K562 (cell line): Measurements from ENCODE around the gene WDR27. TPM values are rescaled to one million over a fixed set of nuclear protein-coding genes. Genes with fewer than 3 reads are reported as not detected.

Source experiments
- BMI1 ChIP-seq: fragments of 150-350 bp; IDR thresholded peaks from 2 replicates; pipeline ENCODE4 v1.6.1; 2014; ENCODE audit warnings: low read length
- EGR1 ChIP-seq: fragments of 450-650 bp; conservative IDR thresholded peaks from 2 replicates; pipeline ENCODE4 v1.6.1; 2017; ENCODE audit warnings: mild to moderate bottlenecking
- FOXJ3 ChIP-seq: sonication (generic); formaldehyde crosslinking; IDR thresholded peaks from 2 replicates; pipeline ENCODE4 v1.4.0; 2020; ENCODE audit warnings: mild to moderate bottlenecking, missing genetic modification reagents
- MEF2D ChIP-seq: conservative IDR thresholded peaks from 2 replicates; pipeline ENCODE4 v1.6.1; 2016; ENCODE audit warnings: low read depth, missing genetic modification characterization, missing compliant biosample characterization
- MTA1 ChIP-seq: fragments of 450-650 bp; IDR thresholded peaks from 2 replicates; pipeline ENCODE4 v1.6.1; 2017; ENCODE audit warnings: borderline replicate concordance
- PTTG1 ChIP-seq: fragments of 450-650 bp; IDR thresholded peaks from 2 replicates; pipeline ENCODE4 v1.6.1; 2016; ENCODE audit warnings: low read depth, mild to moderate bottlenecking, missing genetic modification characterization, missing compliant biosample characterization
- RB1 ChIP-seq: fragments of 450-650 bp; IDR thresholded peaks from 2 replicates; pipeline ENCODE4 v1.6.1; 2017; ENCODE audit warnings: low read depth, mild to moderate bottlenecking
- SLC30A9 ChIP-seq: fragments of 250-450 bp; sonication (Bioruptor Pico); IDR thresholded peaks from 2 replicates; pipeline ENCODE4 v1.8.0; 2022; ENCODE audit warnings: mild to moderate bottlenecking, moderate library complexity
- THAP7 ChIP-seq: fragments of 250-450 bp; sonication (Bioruptor Pico); IDR thresholded peaks from 2 replicates; pipeline ENCODE4 v1.5.0; 2021
- THRAP3 ChIP-seq: fragments of 450-650 bp; IDR thresholded peaks from 2 replicates; pipeline ENCODE4 v1.6.1; 2016; ENCODE audit warnings: mild to moderate bottlenecking, inconsistent platforms, borderline replicate concordance
- ZC3H4 ChIP-seq: sonication (generic); formaldehyde crosslinking; IDR thresholded peaks from 2 replicates; pipeline ENCODE4 v1.9.0; 2021; ENCODE audit warnings: missing genetic modification reagents, borderline replicate concordance
- ZC3H8 ChIP-seq: fragments of 450-650 bp; IDR thresholded peaks from 2 replicates; pipeline ENCODE4 v1.6.1; 2017
- polyA plus RNA-seq, 8 experiments: library from polyadenylated mRNA; depleted of rRNA in 4 of 8; stranded (reverse) in 5 of 8; unstranded in 3 of 8; fragments of >200 nt; fragmentation: Nextera tagmentation in 2 of 8; fragmentation: Illumina TruSeq in 1 of 8; extraction: Ambion mirVana in 2 of 8; extraction: Trizol in 1 of 8; gene quantifications; 2 replicates each; pipeline versions ENCODE4 v1.2.1 to v1.2.3, GENCODE V29; 2011 to 2014; ENCODE audit warnings: inconsistent platforms in 1 of 8, missing spikeins in 1 of 8
- total RNA-seq, 7 experiments: library from RNA; depleted of rRNA in 6 of 7; stranded (reverse); fragments of >200 nt in 6 of 7; fragmentation: Illumina TruSeq in 2 of 7; extraction: Trizol in 2 of 7; gene quantifications; 2 replicates each; pipeline versions ENCODE4 v1.2.1 to v1.2.3, GENCODE V29; 2011 to 2021; ENCODE audit warnings: low replicate concordance in 1 of 7
- TF ChIP-seq, protein P1 (sequence below): fragments of 450-650 bp; conservative IDR thresholded peaks from 2 replicates; pipeline ENCODE4 v1.6.1; 2016; ENCODE audit warnings: missing genetic modification characterization, low read depth, mild to moderate bottlenecking, control low read depth, missing compliant biosample characterization
- TF ChIP-seq, protein P2 (sequence below): fragments of 200-800 bp; sonication (Bioruptor generic); IDR thresholded peaks from 2 replicates; pipeline ENCODE4 v1.6.1; 2017; ENCODE audit warnings: missing genetic modification characterization, missing compliant biosample characterization
- TF ChIP-seq, protein P3 (sequence below), 2 experiments: fragments of 450-650 bp; IDR thresholded peaks; 2 replicates each; pipeline ENCODE4 v1.6.1; 2016; ENCODE audit warnings: mild to moderate bottlenecking in 2 of 2, borderline replicate concordance in 1 of 2, low read depth in 1 of 2, moderate library complexity in 1 of 2

The WDR27 gene
- total and polyA plus RNA-seq, 9 of the 15 experiments (the other 6 are each of a cell fraction or from before 2014, with no cell fraction given) = 4.3 to 77.2 (median 22.7) TPM

DNA sequence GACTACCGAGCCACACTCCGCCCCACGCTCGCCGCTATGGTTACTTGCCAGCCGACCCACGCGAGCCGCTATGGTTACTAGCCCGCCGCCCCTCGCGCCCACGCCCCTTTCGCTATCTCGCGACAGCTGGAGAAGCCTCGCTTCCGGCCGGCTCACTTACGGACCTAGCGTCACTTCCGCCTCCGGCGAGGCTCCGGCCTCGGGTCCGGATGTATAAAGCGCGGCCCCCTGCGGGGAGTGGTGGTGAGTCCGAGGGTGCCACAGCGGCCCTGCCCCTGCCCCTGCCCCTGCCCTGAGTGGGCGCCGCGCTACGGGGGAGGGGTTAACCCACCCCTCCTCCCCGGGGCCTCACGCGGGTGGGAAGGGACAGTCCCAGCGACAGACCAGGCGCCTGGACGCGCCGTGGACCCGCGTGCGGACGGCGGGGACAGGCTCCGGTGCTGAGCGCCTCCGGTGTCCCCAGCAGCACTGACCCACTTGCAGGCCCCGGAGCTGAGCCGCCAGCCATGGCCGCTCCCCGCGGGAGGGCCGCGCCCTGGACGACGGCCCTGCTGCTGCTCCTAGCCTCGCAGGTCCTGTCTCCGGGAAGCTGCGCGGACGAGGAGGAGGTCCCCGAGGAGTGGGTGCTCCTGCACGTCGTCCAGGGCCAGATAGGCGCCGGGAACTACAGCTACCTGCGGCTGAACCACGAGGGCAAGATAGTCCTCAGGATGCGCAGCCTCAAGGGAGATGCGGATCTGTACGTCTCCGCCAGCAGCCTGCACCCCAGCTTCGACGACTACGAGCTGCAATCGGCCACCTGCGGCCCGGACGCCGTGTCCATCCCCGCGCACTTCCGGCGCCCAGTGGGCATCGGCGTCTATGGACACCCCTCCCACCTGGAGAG lies at the start of gene WDR27, which contains the start of gene C6orf120 (continued):
- TF ChIP-seq, protein P1, sequence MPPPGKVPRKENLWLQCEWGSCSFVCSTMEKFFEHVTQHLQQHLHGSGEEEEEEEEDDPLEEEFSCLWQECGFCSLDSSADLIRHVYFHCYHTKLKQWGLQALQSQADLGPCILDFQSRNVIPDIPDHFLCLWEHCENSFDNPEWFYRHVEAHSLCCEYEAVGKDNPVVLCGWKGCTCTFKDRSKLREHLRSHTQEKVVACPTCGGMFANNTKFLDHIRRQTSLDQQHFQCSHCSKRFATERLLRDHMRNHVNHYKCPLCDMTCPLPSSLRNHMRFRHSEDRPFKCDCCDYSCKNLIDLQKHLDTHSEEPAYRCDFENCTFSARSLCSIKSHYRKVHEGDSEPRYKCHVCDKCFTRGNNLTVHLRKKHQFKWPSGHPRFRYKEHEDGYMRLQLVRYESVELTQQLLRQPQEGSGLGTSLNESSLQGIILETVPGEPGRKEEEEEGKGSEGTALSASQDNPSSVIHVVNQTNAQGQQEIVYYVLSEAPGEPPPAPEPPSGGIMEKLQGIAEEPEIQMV (tag) = no peak
- TF ChIP-seq THRAP3 (no peak), MTA1 (peak; percentile 63), SLC30A9 (CRISPR knock-in tag) (no peak), MEF2D (tag) (no peak), BMI1 (no peak), THAP7 (CRISPR knock-in tag) (no peak), RB1 (peak; percentile 52), ZC3H8 (no peak), PTTG1 (tag) (no peak), ZC3H4 (no peak; the same call in 1 of the 2 replicates), FOXJ3 (no peak), EGR1 (peak; percentile 97)
- TF ChIP-seq, protein P2, sequence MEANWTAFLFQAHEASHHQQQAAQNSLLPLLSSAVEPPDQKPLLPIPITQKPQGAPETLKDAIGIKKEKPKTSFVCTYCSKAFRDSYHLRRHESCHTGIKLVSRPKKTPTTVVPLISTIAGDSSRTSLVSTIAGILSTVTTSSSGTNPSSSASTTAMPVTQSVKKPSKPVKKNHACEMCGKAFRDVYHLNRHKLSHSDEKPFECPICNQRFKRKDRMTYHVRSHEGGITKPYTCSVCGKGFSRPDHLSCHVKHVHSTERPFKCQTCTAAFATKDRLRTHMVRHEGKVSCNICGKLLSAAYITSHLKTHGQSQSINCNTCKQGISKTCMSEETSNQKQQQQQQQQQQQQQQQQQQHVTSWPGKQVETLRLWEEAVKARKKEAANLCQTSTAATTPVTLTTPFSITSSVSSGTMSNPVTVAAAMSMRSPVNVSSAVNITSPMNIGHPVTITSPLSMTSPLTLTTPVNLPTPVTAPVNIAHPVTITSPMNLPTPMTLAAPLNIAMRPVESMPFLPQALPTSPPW (CRISPR knock-in tag) = peak; percentile 81
- TF ChIP-seq, protein P3, sequence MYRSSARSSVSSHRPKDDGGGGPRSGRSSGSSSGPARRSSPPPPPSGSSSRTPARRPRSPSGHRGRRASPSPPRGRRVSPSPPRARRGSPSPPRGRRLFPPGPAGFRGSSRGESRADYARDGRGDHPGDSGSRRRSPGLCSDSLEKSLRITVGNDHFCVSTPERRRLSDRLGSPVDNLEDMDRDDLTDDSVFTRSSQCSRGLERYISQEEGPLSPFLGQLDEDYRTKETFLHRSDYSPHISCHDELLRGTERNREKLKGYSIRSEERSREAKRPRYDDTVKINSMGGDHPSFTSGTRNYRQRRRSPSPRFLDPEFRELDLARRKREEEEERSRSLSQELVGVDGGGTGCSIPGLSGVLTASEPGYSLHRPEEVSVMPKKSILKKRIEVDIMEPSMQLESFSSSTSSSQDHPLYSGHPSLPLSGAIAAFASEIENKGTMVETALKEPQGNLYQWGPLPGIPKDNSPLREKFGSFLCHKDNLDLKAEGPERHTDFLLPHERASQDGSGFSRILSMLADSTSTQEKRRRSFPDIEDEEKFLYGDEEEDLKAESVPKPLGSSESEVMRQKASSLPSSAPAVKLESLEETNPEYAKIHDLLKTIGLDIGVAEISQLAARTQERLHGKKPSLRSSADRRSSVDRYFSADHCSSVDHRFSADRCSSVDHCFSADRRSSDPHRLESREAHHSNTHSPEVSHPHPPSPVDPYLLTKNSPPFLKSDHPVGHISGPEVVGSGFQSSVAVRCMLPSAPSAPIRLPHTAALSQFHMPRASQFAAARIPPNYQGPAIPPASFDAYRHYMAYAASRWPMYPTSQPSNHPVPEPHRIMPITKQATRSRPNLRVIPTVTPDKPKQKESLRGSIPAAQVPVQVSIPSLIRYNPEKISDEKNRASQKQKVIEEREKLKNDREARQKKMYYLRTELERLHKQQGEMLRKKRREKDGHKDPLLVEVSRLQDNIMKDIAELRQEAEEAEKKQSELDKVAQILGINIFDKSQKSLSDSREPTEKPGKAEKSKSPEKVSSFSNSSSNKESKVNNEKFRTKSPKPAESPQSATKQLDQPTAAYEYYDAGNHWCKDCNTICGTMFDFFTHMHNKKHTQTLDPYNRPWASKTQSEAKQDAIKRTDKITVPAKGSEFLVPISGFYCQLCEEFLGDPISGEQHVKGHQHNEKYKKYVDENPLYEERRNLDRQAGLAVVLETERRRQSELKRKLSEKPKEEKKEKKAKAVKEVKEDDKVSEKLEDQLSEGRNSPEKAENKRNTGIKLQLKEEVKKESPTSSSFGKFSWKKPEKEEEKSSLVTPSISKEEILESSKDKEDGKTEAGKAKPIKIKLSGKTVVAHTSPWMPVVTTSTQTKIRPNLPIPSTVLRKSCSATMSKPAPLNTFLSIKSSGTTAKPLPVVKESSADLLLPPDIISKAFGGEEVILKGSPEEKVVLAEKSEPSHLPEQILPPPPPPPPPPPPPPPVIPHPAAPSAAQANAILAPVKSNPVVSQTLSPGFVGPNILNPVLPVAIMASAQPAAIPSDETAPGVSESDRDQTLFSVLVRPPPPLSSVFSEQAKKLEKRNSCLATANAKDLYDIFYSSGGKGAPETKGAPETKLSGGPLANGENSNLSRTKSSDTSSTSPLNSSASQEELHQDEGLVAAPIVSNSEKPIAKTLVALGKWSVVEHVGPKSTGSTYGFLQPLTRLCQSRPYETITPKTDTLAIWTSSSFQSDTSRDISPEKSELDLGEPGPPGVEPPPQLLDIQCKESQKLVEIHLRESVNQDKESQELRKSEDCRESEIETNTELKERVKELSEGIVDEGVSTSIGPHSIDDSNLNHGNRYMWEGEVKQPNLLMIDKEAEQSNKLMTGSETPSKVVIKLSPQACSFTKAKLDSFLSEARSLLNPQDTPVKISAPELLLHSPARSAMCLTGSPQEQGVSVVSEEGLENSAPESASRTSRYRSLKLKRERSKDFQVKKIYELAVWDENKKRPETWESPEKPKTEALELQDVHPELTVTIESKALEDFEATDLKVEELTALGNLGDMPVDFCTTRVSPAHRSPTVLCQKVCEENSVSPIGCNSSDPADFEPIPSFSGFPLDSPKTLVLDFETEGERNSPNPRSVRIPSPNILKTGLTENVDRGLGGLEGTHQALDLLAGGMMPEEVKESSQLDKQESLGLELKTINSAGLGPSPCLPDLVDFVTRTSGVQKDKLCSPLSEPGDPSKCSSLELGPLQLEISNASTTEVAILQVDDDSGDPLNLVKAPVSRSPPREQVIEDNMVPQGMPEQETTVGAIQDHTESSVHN (IDR thresholded peaks at IDR 0.05; ENCODE audit: borderline replicate concordance in 1 of 2, low read depth in 1 of 2) = no peak
